ENCODE data around the gene MAP3K1. TPM values are rescaled to one million over a fixed set of nuclear protein-coding genes. Genes with fewer than 3 reads are reported as not detected.

Gene MAP3K1
- total RNA-seq, 1 experiment from 2014 or later, result 8.5 TPM

DNA sequence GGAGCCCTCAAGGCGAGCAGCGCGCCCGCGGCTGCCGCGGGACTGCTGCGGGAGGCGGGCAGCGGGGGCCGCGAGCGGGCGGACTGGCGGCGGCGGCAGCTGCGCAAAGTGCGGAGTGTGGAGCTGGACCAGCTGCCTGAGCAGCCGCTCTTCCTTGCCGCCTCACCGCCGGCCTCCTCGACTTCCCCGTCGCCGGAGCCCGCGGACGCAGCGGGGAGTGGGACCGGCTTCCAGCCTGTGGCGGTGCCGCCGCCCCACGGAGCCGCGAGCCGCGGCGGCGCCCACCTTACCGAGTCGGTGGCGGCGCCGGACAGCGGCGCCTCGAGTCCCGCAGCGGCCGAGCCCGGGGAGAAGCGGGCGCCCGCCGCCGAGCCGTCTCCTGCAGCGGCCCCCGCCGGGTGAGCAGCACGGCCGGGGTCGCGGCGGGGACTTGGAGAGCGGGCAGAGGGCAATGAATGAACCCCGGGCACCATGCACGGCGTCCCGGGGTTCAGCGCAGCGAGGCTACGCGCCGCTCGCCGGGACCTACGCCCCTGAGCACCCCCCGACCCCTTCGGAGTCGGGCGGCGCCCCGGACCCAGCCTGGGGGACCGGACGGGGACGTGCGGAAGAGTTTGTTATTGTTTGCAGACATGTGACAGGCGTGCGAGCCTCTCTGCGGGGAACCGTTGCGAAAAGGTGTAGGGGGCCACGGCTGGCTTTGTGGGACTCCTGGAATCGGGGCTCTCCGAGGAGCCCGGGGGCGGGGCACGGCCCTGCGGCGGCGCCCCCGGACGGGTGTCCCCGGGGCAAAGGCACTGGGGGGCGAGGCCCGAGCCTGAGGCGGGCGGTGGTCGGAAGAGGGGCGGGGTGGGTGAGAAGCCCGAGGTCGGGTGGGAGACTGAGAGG lies 553 bp downstream of the MAP3K1 start (continued):
- TF ChIP-seq, protein P1, sequence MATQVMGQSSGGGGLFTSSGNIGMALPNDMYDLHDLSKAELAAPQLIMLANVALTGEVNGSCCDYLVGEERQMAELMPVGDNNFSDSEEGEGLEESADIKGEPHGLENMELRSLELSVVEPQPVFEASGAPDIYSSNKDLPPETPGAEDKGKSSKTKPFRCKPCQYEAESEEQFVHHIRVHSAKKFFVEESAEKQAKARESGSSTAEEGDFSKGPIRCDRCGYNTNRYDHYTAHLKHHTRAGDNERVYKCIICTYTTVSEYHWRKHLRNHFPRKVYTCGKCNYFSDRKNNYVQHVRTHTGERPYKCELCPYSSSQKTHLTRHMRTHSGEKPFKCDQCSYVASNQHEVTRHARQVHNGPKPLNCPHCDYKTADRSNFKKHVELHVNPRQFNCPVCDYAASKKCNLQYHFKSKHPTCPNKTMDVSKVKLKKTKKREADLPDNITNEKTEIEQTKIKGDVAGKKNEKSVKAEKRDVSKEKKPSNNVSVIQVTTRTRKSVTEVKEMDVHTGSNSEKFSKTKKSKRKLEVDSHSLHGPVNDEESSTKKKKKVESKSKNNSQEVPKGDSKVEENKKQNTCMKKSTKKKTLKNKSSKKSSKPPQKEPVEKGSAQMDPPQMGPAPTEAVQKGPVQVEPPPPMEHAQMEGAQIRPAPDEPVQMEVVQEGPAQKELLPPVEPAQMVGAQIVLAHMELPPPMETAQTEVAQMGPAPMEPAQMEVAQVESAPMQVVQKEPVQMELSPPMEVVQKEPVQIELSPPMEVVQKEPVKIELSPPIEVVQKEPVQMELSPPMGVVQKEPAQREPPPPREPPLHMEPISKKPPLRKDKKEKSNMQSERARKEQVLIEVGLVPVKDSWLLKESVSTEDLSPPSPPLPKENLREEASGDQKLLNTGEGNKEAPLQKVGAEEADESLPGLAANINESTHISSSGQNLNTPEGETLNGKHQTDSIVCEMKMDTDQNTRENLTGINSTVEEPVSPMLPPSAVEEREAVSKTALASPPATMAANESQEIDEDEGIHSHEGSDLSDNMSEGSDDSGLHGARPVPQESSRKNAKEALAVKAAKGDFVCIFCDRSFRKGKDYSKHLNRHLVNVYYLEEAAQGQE (IDR thresholded peaks at IDR 0.05; ENCODE audit: low read depth), result no peak
- no peak for TF ChIP-seq FOSL1 (IDR thresholded peaks at IDR 0.05; ENCODE audit: low read depth)

DNA sequence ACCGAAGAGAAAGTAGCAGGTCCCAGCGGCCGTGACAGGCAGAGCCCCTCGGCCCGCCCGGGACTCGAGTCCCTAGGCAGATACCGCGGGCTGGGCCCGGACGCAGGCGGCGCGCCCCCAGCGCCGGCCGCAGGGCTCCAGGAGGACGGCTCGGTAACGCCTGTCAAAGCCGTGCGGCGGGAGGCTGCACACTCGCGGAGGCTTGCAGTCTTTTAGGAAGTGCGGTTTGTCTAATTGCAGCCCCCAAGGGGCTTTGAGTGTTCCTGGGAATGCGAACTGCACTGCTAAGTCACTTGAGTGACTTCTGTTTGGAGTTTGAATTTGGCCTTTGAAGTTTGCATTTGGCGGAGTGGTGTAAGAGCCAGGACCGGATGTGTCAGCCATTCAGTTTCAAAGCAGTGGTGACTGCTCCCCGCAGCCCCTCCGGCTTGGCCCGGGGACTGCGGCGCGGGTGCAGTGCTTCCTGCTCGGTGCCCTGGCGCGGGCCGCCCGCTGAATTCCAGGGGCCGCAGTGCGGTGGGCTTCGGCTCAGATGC lies 1.3 kb downstream of the MAP3K1 start:
- CTCF ChIA-PET, result no interaction called here
- H2AFZ ChIP-seq (ENCODE audit: low read depth, low read length, poor library complexity, severe bottlenecking), result no peak overlapping the region
- no TSS peak for BruUV-seq (replicated peaks)

More for the DNA sequence above, 1.3 kb downstream of the MAP3K1 start:
- Histone ChIP-seq H3K4me2 (ENCODE audit: low read length) (peak overlapping the region; percentile 97), H3K36me3 (ENCODE audit: control insufficient read depth in 1 of 2, insufficient read depth in 2 of 2, low read length in 2 of 2) (no peaks in the 10 kb centered on the region), H3K9me3 (ENCODE audit: control insufficient read depth in 1 of 2, insufficient read depth in 1 of 2, low read depth in 1 of 2, low read length in 2 of 2) (no peaks in the 10 kb centered on the region), H3K9ac (ENCODE audit: low read length) (peak overlapping the region; percentile 67), H3K9me2 (ENCODE audit: insufficient read depth) (no peaks in the 10 kb centered on the region), H3K4me3 (replicated peaks in 1 of 2; ENCODE audit: low read depth in 1 of 2, low read length in 2 of 2) (peak overlapping the region; percentile 61 to 79), H3K27me3 (ENCODE audit: insufficient read depth, low read length) (no peaks in the 10 kb centered on the region), H3K79me2 (ENCODE audit: insufficient read depth, low read length) (peaks cover 41% of the 10 kb centered on the region), H3K27ac (ENCODE audit: low read depth, low read length) (peak overlapping the region; percentile 90), H3K4me1 (ENCODE audit: control insufficient read depth in 1 of 2, insufficient read depth in 2 of 2, low read length in 2 of 2) (peaks cover 10 to 24% of the 10 kb centered on the region in 2 experiments; a peak in 3 of 4 replicates), H4K20me1 (ENCODE audit: insufficient read depth) (no peaks in the 10 kb centered on the region)
- ChIA-PET POLR2A (no interaction called here), RAD21 (ENCODE audit: low non-redundant PET in 1 of 2, low total read pairs in 2 of 2, uncharacterized antibody in 2 of 2, unreplicated experiment in 2 of 2) (no interaction called here)
- ATAC-seq, result peak; percentile 28
- intact Hi-C loops (cut with micrococcal nuclease), result loop anchor here (5.0 kb wide), 1 partner anchor 464 kb away; no protein-coding TSS in a partner anchor
- DNase-seq (ENCODE audit: low read depth, low spot score), result no peak
- TF ChIP-seq SIN3A (IDR thresholded peaks at IDR 0.05; ENCODE audit: low read depth), result peak; percentile 21; the same call in 1 of the 2 replicates
- TF ChIP-seq SRF (IDR thresholded peaks at IDR 0.05; ENCODE audit: low read depth), result no peak
- peak; percentile 31; the same call in 1 of the 2 replicates for TF ChIP-seq POLR2AphosphoS5 (IDR thresholded peaks at IDR 0.05; ENCODE audit: low read depth, low read length)
- TF ChIP-seq JUND (IDR thresholded peaks at IDR 0.05), result no peak
- peak; percentile 5; the same call in 1 of the 2 replicates for TF ChIP-seq ZFX (IDR thresholded peaks at IDR 0.05)
- TF ChIP-seq, protein P1 (IDR thresholded peaks at IDR 0.05; ENCODE audit: low read depth), result no peak
- peak; percentile 92 for TF ChIP-seq TCF7L2 (IDR thresholded peaks at IDR 0.05; ENCODE audit: borderline replicate concordance, extremely low read depth, insufficient read depth, insufficient read length)
